AG09319 (cell line): ENCODE data around the gene EML5.

ENCODE experiments used
- DNase-seq: peaks from one replicate; pipeline ENCODE4 v3.0.0-alpha.2; 2010; ENCODE audit warnings: low read depth; ENCODE audit errors: extremely low read depth
- CTCF ChIP-seq: IDR thresholded peaks from 2 replicates; pipeline ENCODE4 v1.5.1; 2011; ENCODE audit warnings: low read depth, mild to moderate bottlenecking, inconsistent platforms, low read length, moderate library complexity

EML5 gene

GRCh38 chr14:88568196-88568595 is 224.6 kb downstream of the EML5 start:
- no peak for TF ChIP-seq CTCF
- DNase-seq, result no peak

DNA sequence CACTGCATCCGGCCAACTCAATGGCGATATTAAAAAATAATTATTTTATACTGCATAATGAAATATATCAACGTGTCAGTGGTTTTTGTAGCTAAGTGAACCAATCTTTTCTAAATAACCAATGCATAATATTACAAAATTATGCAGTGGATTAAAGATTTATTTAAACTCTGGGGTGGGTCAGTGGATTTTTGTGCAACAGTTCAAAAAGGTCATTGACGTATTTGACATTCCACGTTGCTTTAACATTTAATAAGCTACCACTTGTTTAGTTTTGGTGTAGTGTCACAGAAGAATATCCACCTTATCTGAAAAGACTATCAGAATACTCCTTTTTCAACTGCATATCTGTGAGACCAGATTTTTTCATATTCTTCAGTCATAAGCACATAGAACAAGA is 227.3 kb downstream of the EML5 start:
- TF ChIP-seq CTCF, result no peak
- no peak for DNase-seq

DNA sequence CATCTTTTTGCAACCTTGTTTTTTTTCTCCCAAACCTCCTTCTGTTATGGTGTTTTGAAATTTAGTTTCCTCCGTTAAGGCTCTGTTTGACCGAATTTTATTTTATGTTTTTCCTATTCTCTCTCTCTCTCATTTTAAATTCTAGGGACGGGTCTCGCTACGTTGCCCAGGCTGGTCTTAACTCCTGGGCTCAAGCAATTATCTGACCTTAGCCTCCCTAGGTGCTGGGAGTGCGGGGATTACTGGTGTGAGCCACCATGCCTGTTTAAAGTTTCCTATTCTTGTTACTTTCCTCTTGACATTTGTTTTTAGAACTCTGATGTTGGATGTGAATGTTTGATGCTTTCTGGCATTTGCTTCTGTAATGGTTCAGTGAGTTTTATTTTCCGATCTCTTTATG is 228.9 kb downstream of the EML5 start:
- no peak for DNase-seq
- no peak for TF ChIP-seq CTCF

DNA sequence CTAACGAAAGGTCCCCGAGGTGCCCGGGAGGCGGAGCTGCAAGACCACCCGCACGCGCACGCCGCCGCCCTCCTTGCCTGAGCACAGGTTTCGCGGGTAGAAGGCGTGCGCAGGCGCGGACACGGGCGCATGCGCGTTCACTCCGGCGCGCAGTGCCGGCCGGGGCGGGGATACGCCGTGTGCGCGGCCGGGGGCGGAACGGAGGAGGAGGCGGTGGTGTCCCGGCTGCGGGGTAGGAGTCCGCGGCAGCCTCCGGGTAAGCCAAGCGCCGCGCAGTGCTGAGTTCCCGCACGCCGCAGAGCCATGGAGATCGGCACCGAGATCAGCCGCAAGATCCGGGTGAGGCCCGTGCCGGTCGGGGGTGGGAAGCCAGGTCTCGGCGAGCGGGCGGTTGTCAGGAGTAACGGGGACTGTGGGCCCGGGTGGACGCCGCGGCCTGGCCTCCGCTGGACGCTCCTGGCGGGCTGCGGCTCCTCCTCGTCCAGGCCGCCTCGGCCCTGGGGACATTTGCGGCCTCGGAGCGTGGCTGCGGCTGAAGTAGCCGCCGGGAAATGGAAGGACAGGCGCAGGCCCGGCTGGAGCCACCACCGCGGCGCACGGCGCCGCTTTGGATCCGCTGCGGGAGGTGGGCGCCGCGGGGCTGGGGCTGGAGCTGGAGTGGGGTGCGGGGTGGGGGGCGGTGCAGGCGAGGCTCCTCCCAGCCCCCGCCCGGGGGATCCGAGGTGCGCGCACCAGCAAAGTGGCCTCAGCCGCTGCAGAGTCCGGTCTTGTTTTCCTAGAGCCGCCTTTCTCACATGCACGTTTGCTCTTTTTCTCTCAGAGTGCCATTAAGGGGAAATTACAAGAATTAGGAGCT is 229.7 kb downstream of the EML5 start, which contains the start of gene ZC3H14:
TSS of gene ZC3H14 (plus strand) at position 207 of the 856 bp plus-strand sequence. CDS start at position 304, 97 bp downstream.
- peak; percentile 63 for DNase-seq
- TF ChIP-seq CTCF, result no peak

DNA sequence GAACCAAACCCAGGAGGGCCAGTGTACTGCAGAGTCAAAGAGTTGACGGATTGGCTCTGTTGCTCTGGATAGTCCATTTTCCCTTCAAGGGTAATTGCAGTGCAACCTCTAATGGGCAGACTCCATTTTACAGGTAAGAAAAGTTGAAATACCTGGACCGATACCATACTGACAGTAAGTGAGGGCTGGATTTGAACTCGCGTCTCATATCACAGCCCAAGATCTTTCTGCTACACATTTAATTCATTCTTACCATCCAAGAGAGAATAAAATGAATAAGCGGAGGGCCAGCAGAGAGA is 230.3 kb downstream of the EML5 start:
- no peak for DNase-seq
- TF ChIP-seq CTCF, result no peak
